ENCODE data around the gene QRFPR. TPM values are rescaled to one million over a fixed set of nuclear protein-coding genes. Genes with fewer than 3 reads are reported as not detected.

QRFPR gene
- total and polyA plus RNA-seq, 2 of the 8 experiments (the other 6 are each of a cell fraction or from before 2014, with no cell fraction given): 1.0 to 2.9 TPM

DNA sequence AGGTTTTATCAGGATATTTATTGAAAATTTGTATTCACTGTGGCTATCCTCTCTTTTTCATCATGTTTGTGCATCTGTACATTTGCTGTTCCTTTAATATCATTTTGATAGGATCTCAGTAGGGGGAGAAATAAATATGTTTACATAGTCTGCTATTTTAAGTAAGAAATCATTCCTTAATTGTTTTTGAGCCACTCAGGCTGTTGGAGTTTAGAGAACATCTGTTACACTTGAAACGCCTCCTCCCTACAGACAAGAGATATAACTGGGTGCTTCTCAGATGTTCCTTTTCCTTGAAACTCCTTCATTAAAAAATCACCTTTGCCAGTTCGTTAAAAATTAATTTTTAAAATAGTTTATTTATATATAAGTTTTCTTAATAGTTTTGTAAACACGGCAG lies 59.4 kb downstream of the QRFPR start:
- Histone ChIP-seq H3K36me3 (ENCODE audit: control insufficient read depth in 2 of 4, insufficient read depth in 4 of 4, low read length in 3 of 4) (no peaks in the 10 kb centered on the region), H2BK15ac (ENCODE audit: low read length) (no peak overlapping the region), H3K27me3 (replicated peaks in 1 of 4; ENCODE audit: control insufficient read depth in 3 of 4, extremely low read depth in 1 of 4, insufficient read depth in 3 of 4, low read length in 3 of 4) (no peaks in the 10 kb centered on the region), H3K9me3 (ENCODE audit: insufficient read depth in 2 of 2, low read depth in 1 of 2, low read length in 1 of 2) (no peaks in the 10 kb centered on the region), H2BK120ac (replicated peaks; ENCODE audit: low read depth, low read length) (no peak overlapping the region), H3K79me2 (ENCODE audit: control insufficient read depth in 1 of 2, insufficient read depth in 2 of 2, low read length in 2 of 2) (no peaks in the 10 kb centered on the region), H4K91ac (replicated peaks; ENCODE audit: insufficient read length, low read length) (no peak overlapping the region), H3K56ac (replicated peaks; ENCODE audit: insufficient read length, low read depth, low read length) (no peak overlapping the region), H4K20me1 (replicated peaks in 1 of 2; ENCODE audit: control insufficient read depth in 1 of 2, insufficient read depth in 2 of 2, low read length in 2 of 2) (no peaks in the 10 kb centered on the region), H2AK5ac (ENCODE audit: low read depth, low read length) (no peak overlapping the region), H3K4me1 (replicated peaks in 1 of 4; ENCODE audit: control insufficient read depth in 3 of 4, insufficient read depth in 4 of 4, low read length in 3 of 4) (peaks cover 0 to 3% (median 0%) of the 10 kb centered on the region in 4 experiments; a peak in 1 of 7 replicates), H3K23ac (ENCODE audit: insufficient read length) (no peak overlapping the region), H4K8ac (ENCODE audit: extremely low read depth, insufficient read depth, low read length) (no peak overlapping the region), H2AFZ (ENCODE audit: low read length) (no peak overlapping the region), H3K4ac (replicated peaks; ENCODE audit: insufficient read length, low read depth, low read length) (no peak overlapping the region), H2BK20ac (ENCODE audit: low read length) (no peak overlapping the region), H3K79me1 (ENCODE audit: low read depth, low read length) (no peaks in the 10 kb centered on the region), H3K4me3 (ENCODE audit: extremely low read depth in 1 of 4, insufficient read depth in 2 of 4, low read depth in 3 of 4, low read length in 4 of 4) (no peak overlapping the region), H3K9ac (replicated peaks in 1 of 4; ENCODE audit: extremely low read depth in 1 of 4, low read depth in 3 of 4, low read length in 3 of 4) (no peak overlapping the region), H3K14ac (ENCODE audit: insufficient read length) (no peak overlapping the region), H3K23me2 (ENCODE audit: low read depth, low read length) (no peaks in the 10 kb centered on the region), H3K18ac (ENCODE audit: extremely low read depth, low read length) (no peak overlapping the region), H2BK5ac (ENCODE audit: low read depth, low read length) (no peak overlapping the region), H2BK12ac (ENCODE audit: low read depth, low read length) (no peak overlapping the region), H3K4me2 (ENCODE audit: insufficient read depth in 1 of 2, low read depth in 2 of 2, low read length in 2 of 2) (no peak overlapping the region), H3K27ac (ENCODE audit: low read depth, low read length) (no peak overlapping the region), H4K5ac (ENCODE audit: insufficient read length, low read depth, low read length) (no peak overlapping the region)
- CTCF ChIA-PET (ENCODE audit: partially characterized antibody): no interaction called here
- FAIRE-seq: no peak
- POLR2A ChIA-PET (ENCODE audit: partially characterized antibody): no interaction called here
- 74% methylated on average over 3 of the region's 3 CpGs; no CpG with 5 or more reads in 1 of the 2 experiments for WGBS, 2 experiments (ENCODE audit: extremely low coverage in 1 of 2, insufficient coverage in 1 of 2, insufficient read length in 1 of 2, insufficient replicate concordance in 2 of 2, low coverage in 1 of 2, low lambda C conversion rate in 2 of 2, missing lambda C conversion rate in 1 of 2)
- no peak for DNase-seq (ENCODE audit: low read depth in 1 of 2, low spot score in 2 of 2)
- no peak for TF ChIP-seq SP2 (IDR thresholded peaks at IDR 0.05; ENCODE audit: low read length)
- TF ChIP-seq POLR2AphosphoS5 (IDR thresholded peaks at IDR 0.05; ENCODE audit: low read depth, low read length): no peak
- TF ChIP-seq JUN (IDR thresholded peaks at IDR 0.05; ENCODE audit: low read depth, low read length): no peak
- TF ChIP-seq CHD1 (IDR thresholded peaks at IDR 0.05; ENCODE audit: low read depth, low read length): no peak
- TF ChIP-seq TCF12 (IDR thresholded peaks at IDR 0.05; ENCODE audit: low read depth, low read length): no peak
- TF ChIP-seq CTBP2 (IDR thresholded peaks at IDR 0.05; ENCODE audit: borderline replicate concordance, insufficient read depth, insufficient read length, low read length): no peak
- no peak for TF ChIP-seq HDAC2 (IDR thresholded peaks at IDR 0.05; ENCODE audit: borderline replicate concordance in 1 of 2, low read depth in 2 of 2, low read length in 2 of 2)
- no peak for TF ChIP-seq SUZ12 (IDR thresholded peaks at IDR 0.05; ENCODE audit: low read length)
- TF ChIP-seq KDM1A (IDR thresholded peaks at IDR 0.05; ENCODE audit: borderline replicate concordance, low read length): no peak
- no peak for TF ChIP-seq ASH2L (IDR thresholded peaks at IDR 0.05; ENCODE audit: low read length)
- TF ChIP-seq SP4 (IDR thresholded peaks at IDR 0.05; ENCODE audit: low read length): no peak
- no peak for TF ChIP-seq BCL11A (IDR thresholded peaks at IDR 0.05; ENCODE audit: low read depth in 2 of 2, low read length in 2 of 2)
- TF ChIP-seq, protein P1, sequence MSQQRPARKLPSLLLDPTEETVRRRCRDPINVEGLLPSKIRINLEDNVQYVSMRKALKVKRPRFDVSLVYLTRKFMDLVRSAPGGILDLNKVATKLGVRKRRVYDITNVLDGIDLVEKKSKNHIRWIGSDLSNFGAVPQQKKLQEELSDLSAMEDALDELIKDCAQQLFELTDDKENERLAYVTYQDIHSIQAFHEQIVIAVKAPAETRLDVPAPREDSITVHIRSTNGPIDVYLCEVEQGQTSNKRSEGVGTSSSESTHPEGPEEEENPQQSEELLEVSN (IDR thresholded peaks at IDR 0.05): no peak
- no peak for TF ChIP-seq EZH2 (IDR thresholded peaks at IDR 0.05; ENCODE audit: low read depth, low read length, severe bottlenecking)
